GM23248 (cell line): ENCODE data around the gene SEMA3B. TPM values are rescaled to one million over a fixed set of nuclear protein-coding genes. Genes with fewer than 3 reads are reported as not detected.

Experiments used
- DNase-seq: peaks from one replicate; pipeline ENCODE4 v3.0.0-alpha.2; 2015
- H2AFZ ChIP-seq: fragments of 200-600 bp; sonication (generic); 2 replicates; pipeline ENCODE4 v1.6.1; 2016; ENCODE audit warnings: antibody characterized with exemption
- H3F3A ChIP-seq: fragments of 200-600 bp; sonication (generic); 2 replicates; pipeline ENCODE4 v1.6.1; 2016; ENCODE audit warnings: mild to moderate bottlenecking, antibody characterized with exemption, mixed run types; ENCODE audit not compliant: insufficient read depth
- H3K27ac ChIP-seq: fragments of 200-600 bp; sonication (generic); 2 replicates; pipeline ENCODE4 v1.5.1; 2016; ENCODE audit warnings: mild to moderate bottlenecking
- H3K27me3 ChIP-seq: fragments of 200-600 bp; sonication (generic); replicated peaks from 2 replicates; pipeline ENCODE4 v1.6.1; 2016; ENCODE audit warnings: mild to moderate bottlenecking; ENCODE audit not compliant: insufficient read depth
- H3K36me3 ChIP-seq: fragments of 200-600 bp; sonication (generic); 2 replicates; pipeline ENCODE4 v1.6.1; 2016; ENCODE audit warnings: low read depth, mild to moderate bottlenecking
- H3K4me1 ChIP-seq: fragments of 200-600 bp; sonication (generic); 2 replicates; pipeline ENCODE4 v1.6.1; 2016; ENCODE audit warnings: mild to moderate bottlenecking; ENCODE audit not compliant: insufficient read depth
- H3K4me2 ChIP-seq: fragments of 200-600 bp; sonication (generic); one replicate; pipeline ENCODE4 v1.6.1; 2016; ENCODE audit warnings: mild to moderate bottlenecking; ENCODE audit not compliant: unreplicated experiment
- H3K4me3 ChIP-seq: fragments of 200-600 bp; sonication (generic); 2 replicates; pipeline ENCODE4 v1.5.1; 2016; ENCODE audit warnings: mild to moderate bottlenecking
- H3K79me2 ChIP-seq: fragments of 200-600 bp; sonication (generic); 2 replicates; pipeline ENCODE4 v1.6.1; 2016; ENCODE audit warnings: mild to moderate bottlenecking; ENCODE audit not compliant: insufficient read depth
- H3K9ac ChIP-seq: fragments of 200-600 bp; sonication (generic); 2 replicates; pipeline ENCODE4 v1.6.1; 2016; ENCODE audit warnings: mild to moderate bottlenecking
- H3K9me2 ChIP-seq: fragments of 200-600 bp; sonication (generic); 2 replicates; pipeline ENCODE4 v1.6.1; 2016; ENCODE audit warnings: mixed run types, mild to moderate bottlenecking, moderate library complexity; ENCODE audit not compliant: insufficient read depth
- H3K9me3 ChIP-seq: fragments of 200-600 bp; sonication (generic); one replicate; pipeline ENCODE4 v1.6.1; 2017; ENCODE audit warnings: low read depth
- H4K20me1 ChIP-seq: fragments of 200-600 bp; sonication (generic); 2 replicates; pipeline ENCODE4 v1.6.0; 2016; ENCODE audit not compliant: insufficient read depth
- EZH2 ChIP-seq: fragments of 200-600 bp; sonication (generic); IDR thresholded peaks from 2 replicates; pipeline ENCODE4 v1.6.1; 2018; ENCODE audit warnings: antibody characterized with exemption, mild to moderate bottlenecking; ENCODE audit not compliant: insufficient read depth, poor library complexity, severe bottlenecking
- EZH2phosphoT487 ChIP-seq: fragments of 200-600 bp; sonication (generic); IDR thresholded peaks from 2 replicates; pipeline ENCODE4 v1.6.1; 2018; ENCODE audit warnings: antibody characterized with exemption, moderate library complexity, mild to moderate bottlenecking, low read depth; ENCODE audit not compliant: insufficient read depth
- WGBS, 2 experiments: methylation state at CpG; one replicate each; pipeline ENCODE4 v1.1.6; 2015 to 2017; ENCODE audit warnings: low lambda C conversion rate in 2 of 2, low coverage in 1 of 2; ENCODE audit errors: missing lambda C conversion rate in 2 of 2; 5-methylcytosine and 5-hydroxymethylcytosine counted together
- in situ Hi-C: fragments of 300-500 bp; cut with MboI; formaldehyde crosslinking; loops from 2 replicates; pipeline ENCODE4 v1.15.0; 2020
- polyA plus RNA-seq: library from polyadenylated mRNA; unstranded; fragments of >200 nt; fragmentation: Nextera tagmentation; extraction: Ambion mirVana; gene quantifications from 2 replicates; pipeline ENCODE4 v1.2.1, GENCODE V29; 2016
- total RNA-seq: library from RNA; depleted of rRNA; stranded (reverse); fragments of >200 nt; shearing (Covaris generic); gene quantifications from 2 replicates; pipeline ENCODE4 v1.2.3, GENCODE V29; 2014

The SEMA3B gene
- total and polyA plus RNA-seq, 2 experiments from 2014 or later: 7.6 to 8.8 TPM

DNA sequence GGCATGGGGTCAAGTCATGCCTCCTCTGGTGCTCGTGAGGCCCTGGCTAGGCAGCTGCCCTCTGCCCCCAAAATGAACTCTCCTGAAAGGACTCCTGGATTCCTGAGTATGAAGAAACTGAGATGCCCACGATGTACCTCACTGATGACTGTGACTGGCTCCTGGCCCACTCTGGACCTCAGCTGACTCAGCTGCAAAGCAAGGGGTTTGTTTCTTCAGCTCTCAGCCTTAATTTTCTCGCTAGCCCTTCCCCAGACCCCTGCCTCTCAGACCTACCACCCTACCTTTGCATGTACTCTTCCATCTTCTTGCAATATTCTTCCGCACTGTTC lies 38.2 kb upstream of the SEMA3B start:
- Histone ChIP-seq H3K4me3 (no peak overlapping the region), H3F3A (no peaks in the 10 kb centered on the region), H4K20me1 (no peaks in the 10 kb centered on the region), H3K27ac (no peak overlapping the region), H3K4me1 (peaks cover 7% of the 10 kb centered on the region; the same call in 1 of the 2 replicates), H3K27me3 (no peaks in the 10 kb centered on the region), H3K36me3 (no peaks in the 10 kb centered on the region), H2AFZ (no peak overlapping the region), H3K9me2 (no peaks in the 10 kb centered on the region), H3K9ac (no peak overlapping the region), H3K9me3 (no peaks in the 10 kb centered on the region), H3K4me2 (no peak overlapping the region), H3K79me2 (no peaks in the 10 kb centered on the region)
- 54 to 59% methylated on average over 4 of the region's 4 CpGs for WGBS, 2 experiments
- TF ChIP-seq EZH2 (no peak), EZH2phosphoT487 (no peak)
- DNase-seq: peak; percentile 78
- in situ Hi-C loops: no loop called here

- WGBS, 2 experiments: 76 to 77% methylated on average over 5 of the region's 5 CpGs
- DNase-seq: no peak
- Histone ChIP-seq H3K79me2 (peaks cover 5% of the 10 kb centered on the region), H3K36me3 (no peaks in the 10 kb centered on the region), H3K4me1 (peaks cover 7% of the 10 kb centered on the region; the same call in 1 of the 2 replicates), H3K9me3 (no peaks in the 10 kb centered on the region), H3K9ac (no peak overlapping the region), H3F3A (no peaks in the 10 kb centered on the region), H3K4me2 (no peak overlapping the region), H3K27ac (no peak overlapping the region), H3K4me3 (no peak overlapping the region), H2AFZ (no peak overlapping the region), H3K9me2 (no peaks in the 10 kb centered on the region), H4K20me1 (no peaks in the 10 kb centered on the region), H3K27me3 (no peaks in the 10 kb centered on the region)
- in situ Hi-C loops: no loop called here
- TF ChIP-seq EZH2 (no peak), EZH2phosphoT487 (no peak)
These were observed 37.4 kb upstream of the SEMA3B start for GRCh38 chr3:50231581-50231980.

DNA sequence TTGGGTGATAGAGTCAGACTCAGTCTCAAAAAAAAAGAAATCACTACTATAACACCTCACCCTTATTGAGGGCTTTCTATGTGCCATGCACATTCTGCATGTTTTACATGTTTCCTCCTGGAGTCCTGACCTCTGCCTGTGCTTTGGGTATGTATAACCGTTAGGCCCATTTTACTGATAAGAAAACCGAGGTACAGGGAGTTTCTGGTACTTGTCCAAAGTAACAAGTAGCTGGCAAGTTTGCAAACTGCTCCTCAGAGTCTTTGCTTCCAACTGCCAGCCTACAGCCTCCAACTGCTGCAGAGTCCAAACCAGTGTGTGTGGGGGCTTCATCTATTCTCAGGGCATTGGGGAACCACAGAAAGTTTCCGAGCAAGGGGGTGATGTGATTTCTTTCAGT lies 36.6 kb upstream of the SEMA3B start:
- Histone ChIP-seq H3F3A (no peaks in the 10 kb centered on the region), H3K27ac (no peak overlapping the region), H3K4me3 (no peak overlapping the region), H3K9me3 (no peaks in the 10 kb centered on the region), H3K4me2 (no peak overlapping the region), H3K79me2 (peaks cover 12% of the 10 kb centered on the region), H3K36me3 (no peaks in the 10 kb centered on the region), H3K9me2 (no peaks in the 10 kb centered on the region), H4K20me1 (no peaks in the 10 kb centered on the region), H3K4me1 (peaks cover 7% of the 10 kb centered on the region; the same call in 1 of the 2 replicates), H3K9ac (no peak overlapping the region), H2AFZ (no peak overlapping the region), H3K27me3 (no peaks in the 10 kb centered on the region)
- DNase-seq: no peak
- TF ChIP-seq EZH2phosphoT487 (no peak), EZH2 (no peak)
- WGBS, 2 experiments: 34 to 43% methylated on average over 3 of the region's 3 CpGs
- in situ Hi-C loops: no loop called here

DNA sequence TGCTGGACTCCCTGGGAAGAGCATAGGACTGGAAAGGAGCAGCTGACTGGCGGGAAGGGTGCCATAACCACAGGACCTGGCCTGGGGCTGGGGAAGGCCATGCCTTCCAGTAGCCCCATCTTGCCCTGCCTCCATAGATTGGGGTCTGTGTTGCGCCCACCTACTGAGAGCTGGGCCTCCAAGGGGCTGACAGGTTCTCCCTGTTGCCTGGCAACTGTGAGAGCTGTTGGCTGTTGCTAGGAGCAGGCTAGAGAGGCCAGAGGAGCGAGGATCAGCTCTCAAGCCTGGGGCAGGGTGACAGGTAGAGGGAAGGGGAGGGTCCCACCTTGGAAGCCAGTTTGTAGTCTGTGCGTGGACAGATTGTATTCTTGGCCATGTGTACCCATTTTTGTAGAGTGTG lies 35.8 kb upstream of the SEMA3B start:
- WGBS, 2 experiments: 71 to 75% methylated on average over 4 of the region's 4 CpGs
- no peak for TF ChIP-seq EZH2phosphoT487
- no peak for TF ChIP-seq EZH2
- in situ Hi-C loops: no loop called here

More for the DNA sequence above, 35.8 kb upstream of the SEMA3B start:
- Histone ChIP-seq H2AFZ (no peak overlapping the region), H3K9ac (no peak overlapping the region), H3F3A (peaks cover 4% of the 10 kb centered on the region; the same call in 1 of the 2 replicates), H3K4me2 (no peak overlapping the region), H3K9me3 (no peaks in the 10 kb centered on the region), H3K79me2 (peaks cover 21% of the 10 kb centered on the region), H3K4me1 (peaks cover 5% of the 10 kb centered on the region), H3K9me2 (no peaks in the 10 kb centered on the region), H3K36me3 (no peaks in the 10 kb centered on the region), H4K20me1 (no peaks in the 10 kb centered on the region), H3K27me3 (no peaks in the 10 kb centered on the region), H3K27ac (no peak overlapping the region), H3K4me3 (no peak overlapping the region)
- DNase-seq: no peak
